Nephron progenitor cell (in vitro differentiated cells): ENCODE results near the gene TMEM196.

ENCODE experiments used
- DNase-seq: peaks from one replicate; pipeline ENCODE4 v3.0.0; 2021
- H3K27ac Mint-ChIP-seq: 2 replicates; pipeline ENCODE4 v1.8.0; 2021; ENCODE audit warnings: mild to moderate bottlenecking, moderate library complexity, mixed read lengths
- H3K27me3 Mint-ChIP-seq: 2 replicates; pipeline ENCODE4 v1.8.0; 2021; ENCODE audit warnings: mild to moderate bottlenecking, low read depth, mixed read lengths; ENCODE audit not compliant: poor library complexity
- H3K36me3 Mint-ChIP-seq: 2 replicates; pipeline ENCODE4 v1.8.0; 2021; ENCODE audit warnings: low read depth, mixed read lengths
- H3K4me1 Mint-ChIP-seq: 2 replicates; pipeline ENCODE4 v1.8.0; 2021; ENCODE audit warnings: mixed read lengths
- H3K4me3 Mint-ChIP-seq: 2 replicates; pipeline ENCODE4 v1.8.0; 2021; ENCODE audit warnings: mild to moderate bottlenecking, moderate library complexity, mixed read lengths
- H3K9me3 Mint-ChIP-seq: 2 replicates; pipeline ENCODE4 v1.8.0; 2021; ENCODE audit warnings: mild to moderate bottlenecking, moderate library complexity, mixed read lengths
- TF ChIP-seq, protein P1 (sequence below): fragments of 200-600 bp; sonication (generic); IDR thresholded peaks from 2 replicates; pipeline ENCODE4 v1.5.0; 2021; ENCODE audit warnings: antibody characterized with exemption

TMEM196 gene

DNA sequence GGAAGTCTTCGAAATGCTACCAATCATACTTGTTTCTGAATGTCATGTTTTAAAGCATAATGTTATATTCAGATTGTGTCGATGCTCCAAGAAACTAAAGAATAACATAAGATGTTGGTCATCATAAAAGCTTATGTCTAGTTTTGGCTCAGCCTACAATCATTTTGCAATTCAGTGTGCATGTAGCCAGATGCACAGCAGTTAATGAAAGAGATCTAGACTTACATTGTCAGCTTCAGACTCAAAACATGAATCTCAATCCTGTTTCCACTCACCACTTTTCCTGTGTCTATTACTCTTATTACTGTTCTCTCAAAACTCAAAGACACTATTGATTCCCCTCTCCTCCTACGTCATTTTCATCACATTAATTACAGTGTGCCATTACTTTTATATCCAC, 21.4 kb downstream of the TMEM196 start:
- DNase-seq, result no peak
- H3K4me3 Mint-ChIP-seq, result no peak overlapping the region
- no peaks in the 10 kb centered on the region for H3K9me3 Mint-ChIP-seq
- peaks cover 11% of the 10 kb centered on the region for H3K27me3 Mint-ChIP-seq
- TF ChIP-seq, protein P1, sequence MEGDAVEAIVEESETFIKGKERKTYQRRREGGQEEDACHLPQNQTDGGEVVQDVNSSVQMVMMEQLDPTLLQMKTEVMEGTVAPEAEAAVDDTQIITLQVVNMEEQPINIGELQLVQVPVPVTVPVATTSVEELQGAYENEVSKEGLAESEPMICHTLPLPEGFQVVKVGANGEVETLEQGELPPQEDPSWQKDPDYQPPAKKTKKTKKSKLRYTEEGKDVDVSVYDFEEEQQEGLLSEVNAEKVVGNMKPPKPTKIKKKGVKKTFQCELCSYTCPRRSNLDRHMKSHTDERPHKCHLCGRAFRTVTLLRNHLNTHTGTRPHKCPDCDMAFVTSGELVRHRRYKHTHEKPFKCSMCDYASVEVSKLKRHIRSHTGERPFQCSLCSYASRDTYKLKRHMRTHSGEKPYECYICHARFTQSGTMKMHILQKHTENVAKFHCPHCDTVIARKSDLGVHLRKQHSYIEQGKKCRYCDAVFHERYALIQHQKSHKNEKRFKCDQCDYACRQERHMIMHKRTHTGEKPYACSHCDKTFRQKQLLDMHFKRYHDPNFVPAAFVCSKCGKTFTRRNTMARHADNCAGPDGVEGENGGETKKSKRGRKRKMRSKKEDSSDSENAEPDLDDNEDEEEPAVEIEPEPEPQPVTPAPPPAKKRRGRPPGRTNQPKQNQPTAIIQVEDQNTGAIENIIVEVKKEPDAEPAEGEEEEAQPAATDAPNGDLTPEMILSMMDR, result no peak
- H3K36me3 Mint-ChIP-seq, result no peaks in the 10 kb centered on the region
- H3K4me1 Mint-ChIP-seq, result peaks cover 8% of the 10 kb centered on the region
- no peak overlapping the region for H3K27ac Mint-ChIP-seq

DNA sequence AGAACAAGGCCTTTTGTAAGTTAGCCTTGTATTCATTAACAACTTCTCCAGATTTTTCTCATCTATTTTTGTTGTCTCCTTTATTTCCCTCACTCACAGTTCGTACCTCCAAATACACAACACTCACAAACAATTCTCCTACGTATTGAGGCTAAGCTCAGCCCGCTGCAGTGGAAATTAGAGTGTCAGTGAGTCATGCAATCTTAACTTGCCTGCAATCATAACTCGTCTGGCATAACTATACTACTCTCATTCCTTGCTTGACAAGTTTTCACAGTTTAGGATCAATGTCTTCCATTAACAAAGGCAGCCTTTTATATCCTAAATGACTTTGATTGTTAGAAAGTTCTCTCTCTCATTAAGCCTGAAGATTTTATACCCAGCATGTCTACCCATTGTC, 23.8 kb downstream of the TMEM196 start:
- no peaks in the 10 kb centered on the region for H3K36me3 Mint-ChIP-seq
- H3K9me3 Mint-ChIP-seq, result no peaks in the 10 kb centered on the region
- no peak for DNase-seq
- H3K27me3 Mint-ChIP-seq, result peaks cover 11% of the 10 kb centered on the region
- H3K27ac Mint-ChIP-seq, result no peak overlapping the region
- TF ChIP-seq, protein P1, result no peak
- no peak overlapping the region for H3K4me3 Mint-ChIP-seq
- peaks cover 8% of the 10 kb centered on the region for H3K4me1 Mint-ChIP-seq

DNA sequence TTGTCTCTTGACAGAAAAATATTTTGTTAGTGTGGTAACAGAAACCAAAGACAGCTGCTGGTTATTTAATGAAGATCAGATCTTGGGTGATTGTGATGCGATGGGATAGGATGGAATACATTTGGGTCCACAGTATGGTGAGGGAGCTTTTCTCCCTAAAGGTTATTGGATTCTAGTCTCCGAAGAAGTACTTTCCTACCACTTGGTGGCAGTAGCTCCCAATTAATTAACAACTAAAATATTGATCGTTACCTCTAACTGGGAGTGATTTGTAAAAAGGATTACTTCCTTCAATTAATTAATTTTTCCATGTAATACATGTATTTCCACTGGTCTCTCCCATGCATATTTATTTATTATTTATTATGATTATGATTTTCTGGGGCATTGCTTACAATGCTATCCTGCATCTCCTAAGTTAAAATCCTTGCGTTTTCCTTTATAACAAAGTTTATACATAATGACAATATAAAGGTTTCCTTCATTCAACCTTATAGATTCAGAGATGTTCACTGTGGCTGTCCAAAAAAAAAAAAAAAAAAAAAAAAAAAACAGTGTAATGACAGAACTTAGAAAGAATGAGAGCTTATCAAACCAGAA, 25.6 kb downstream of the TMEM196 start:
- TF ChIP-seq, protein P1, result peak; percentile 69
- H3K27ac Mint-ChIP-seq, result no peak overlapping the region
- H3K27me3 Mint-ChIP-seq, result peaks cover under 1% of the 10 kb centered on the region
- H3K9me3 Mint-ChIP-seq, result no peaks in the 10 kb centered on the region
- DNase-seq, result peak; percentile 3
- H3K4me1 Mint-ChIP-seq, result peaks cover 8% of the 10 kb centered on the region
- H3K36me3 Mint-ChIP-seq, result no peaks in the 10 kb centered on the region
- H3K4me3 Mint-ChIP-seq, result no peak overlapping the region

DNA sequence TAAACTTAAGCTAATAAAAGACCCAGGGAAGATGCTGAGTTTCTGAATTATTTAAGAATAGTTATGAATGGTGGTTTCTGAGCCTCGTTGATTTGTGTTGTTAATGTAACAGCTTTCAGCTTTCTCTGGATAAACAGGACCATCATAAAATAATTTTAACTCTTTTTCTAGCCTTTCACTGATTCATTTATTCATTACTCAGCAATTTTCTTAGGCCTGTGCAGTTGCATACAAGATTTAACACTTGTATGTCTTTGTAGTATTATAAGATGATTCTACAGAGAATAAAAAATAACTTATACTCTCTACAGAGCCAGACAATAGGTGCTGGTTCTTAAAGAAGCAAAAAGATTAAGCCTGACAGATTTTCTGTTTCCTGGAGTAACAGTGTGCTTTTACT, 29.3 kb downstream of the TMEM196 start:
- TF ChIP-seq, protein P1, result no peak
- no peak for DNase-seq
- Mint-ChIP-seq H3K4me1 (no peaks in the 10 kb centered on the region), H3K9me3 (no peaks in the 10 kb centered on the region), H3K27ac (no peak overlapping the region), H3K36me3 (no peaks in the 10 kb centered on the region), H3K4me3 (no peak overlapping the region), H3K27me3 (no peaks in the 10 kb centered on the region)

DNA sequence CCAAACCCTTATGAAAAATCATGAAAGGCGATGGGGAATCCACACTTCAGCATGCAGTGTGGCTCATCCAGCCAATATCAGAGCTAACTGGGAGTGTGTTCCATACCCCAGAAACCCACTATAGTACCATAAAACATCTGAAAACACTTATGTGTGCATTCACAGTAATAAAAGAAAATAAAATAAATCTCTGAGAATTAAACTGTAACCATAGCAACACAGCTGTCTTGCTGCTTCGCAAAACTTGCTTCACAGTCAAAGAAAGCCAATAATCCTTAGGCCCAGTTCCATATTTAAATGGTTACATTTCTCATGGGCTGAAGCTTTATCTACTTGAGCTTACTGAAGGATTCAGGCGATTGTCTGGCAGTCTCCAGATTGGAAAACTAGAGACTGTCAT, 44.7 kb downstream of the TMEM196 start:
- Mint-ChIP-seq H3K4me3 (no peak overlapping the region), H3K9me3 (no peaks in the 10 kb centered on the region), H3K27ac (no peak overlapping the region), H3K36me3 (no peaks in the 10 kb centered on the region), H3K4me1 (no peaks in the 10 kb centered on the region), H3K27me3 (peaks cover 5% of the 10 kb centered on the region)
- TF ChIP-seq, protein P1, result no peak
- no peak for DNase-seq

DNA sequence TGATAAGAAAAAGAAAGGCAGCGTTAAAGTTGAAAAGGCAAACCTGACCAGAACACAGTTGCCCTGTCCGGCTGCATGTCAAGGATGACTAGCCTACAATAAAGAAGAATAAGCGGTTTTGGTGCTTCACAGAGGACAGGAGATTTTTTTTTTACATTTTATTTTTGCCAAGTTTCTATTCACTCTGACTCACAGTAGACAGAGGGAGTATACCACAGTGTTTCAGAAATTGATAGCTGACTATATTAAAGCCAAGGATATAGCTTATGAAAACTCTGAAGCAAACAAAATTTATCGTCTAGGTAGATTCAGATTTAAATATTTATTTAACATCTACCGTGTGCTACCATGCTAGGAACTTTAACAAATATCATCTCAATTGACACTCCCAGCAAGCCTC, 47.6 kb downstream of the TMEM196 start:
- Mint-ChIP-seq H3K9me3 (no peaks in the 10 kb centered on the region), H3K4me3 (no peak overlapping the region), H3K27ac (no peak overlapping the region), H3K4me1 (no peaks in the 10 kb centered on the region), H3K36me3 (no peaks in the 10 kb centered on the region), H3K27me3 (peaks cover 5% of the 10 kb centered on the region)
- no peak for DNase-seq
- TF ChIP-seq, protein P1, result no peak
